HepG2 (cell line): ENCODE data around the gene ZNF860. TPM values are rescaled to one million over a fixed set of nuclear protein-coding genes. Genes with fewer than 3 reads are reported as not detected.
A peak's percentile ranks its signal among the peaks of the same experiment; 100 is the strongest.

ENCODE experiments used
- ATAC-seq: fragments of 200-7000 bp; cut with Tn5 transposase; 3 replicates; pipeline ENCODE4 v1.9.1; 2020; ENCODE audit warnings: mild to moderate bottlenecking, moderate library complexity
- Bru-seq: library from RNA; stranded (reverse); fragments of 400-500 nt; gene quantifications from one replicate; lab custom pipeline; 2021; lab: Mats Ljungman, UMichigan
- BruChase-seq, 2 experiments: library from RNA; stranded (reverse); fragments of 400-500 nt; gene quantifications; one replicate each; lab custom pipeline; 2021; lab: Mats Ljungman, UMichigan
- BruUV-seq: library from RNA; stranded (reverse); fragments of 400-500 nt; replicated peaks from 2 replicates; lab custom pipeline; 2021; lab: Mats Ljungman, UMichigan
- CTCF ChIA-PET: fragments of 300-600 bp; formaldehyde crosslinking; extraction: SDS; loops from one replicate; lab custom pipeline; 2021; ENCODE audit warnings: low total read pairs, inconsistent platforms, low intra/inter-chr PET ratio; lab: Yijun Ruan, JAX
- POLR2A ChIA-PET: fragments of 350-600 bp; sonication (Branson Sonifier 250); formaldehyde crosslinking; loops from one replicate; lab custom pipeline; 2020; ENCODE audit warnings: antibody characterized with exemption, inconsistent platforms; lab: Yijun Ruan, JAX
- DNase-seq: peaks from one replicate; pipeline ENCODE4 v3.0.0-alpha.2; 2015; ENCODE audit warnings: low spot score
- FAIRE-seq: peaks from 3 replicates; lab custom pipeline; 2011; peaks lifted over from hg19 to GRCh38; lab: Jason Lieb, UNC
- H2AFZ ChIP-seq: one replicate; pipeline ENCODE4 v1.6.1; 2011; ENCODE audit warnings: low read length, inconsistent platforms
- H3K27ac ChIP-seq: fragments of 300-600 bp; 3 replicates; pipeline ENCODE4 v1.8.0; 2011; ENCODE audit warnings: mixed run types, mild to moderate bottlenecking, mixed read lengths, low read length, inconsistent platforms; ENCODE audit not compliant: insufficient read depth; ENCODE audit errors: extremely low read length
- H3K27me3 ChIP-seq, 2 experiments: fragments of 200-600 bp in 1 of 2; 2 replicates in 1 of 2; 3 replicates in 1 of 2; pipeline versions ENCODE4 v1.6.0 to v1.8.0; 2011; ENCODE audit warnings: low read length in 2 of 2, mild to moderate bottlenecking in 2 of 2, moderate library complexity in 2 of 2, inconsistent platforms in 1 of 2; ENCODE audit not compliant: insufficient read depth in 2 of 2, control insufficient read depth in 1 of 2
- H3K36me3 ChIP-seq, 2 experiments: fragments of 200-600 bp in 1 of 2; replicated peaks in 1 of 2; 2 replicates in 1 of 2; 3 replicates in 1 of 2; pipeline versions ENCODE4 v1.5.1 to v1.8.0; 2011; ENCODE audit warnings: low read length in 2 of 2, inconsistent platforms in 1 of 2; ENCODE audit not compliant: insufficient read depth in 2 of 2, control insufficient read depth in 1 of 2
- H3K4me1 ChIP-seq: 2 replicates; pipeline ENCODE4 v1.5.1; 2012; ENCODE audit warnings: low read length, inconsistent platforms; ENCODE audit not compliant: insufficient read depth
- H3K4me2 ChIP-seq: 2 replicates; pipeline ENCODE4 v1.6.0; 2011; ENCODE audit warnings: low read depth, low read length, inconsistent platforms
- H3K4me3 ChIP-seq, 3 experiments: fragments of 200-600 bp in 1 of 3; sonication (generic), shearing (Covaris generic) in 1 of 3; replicated peaks in 1 of 3; 2 replicates each; pipeline ENCODE4 v1.5.1; 2011 to 2016; ENCODE audit warnings: low read length in 3 of 3, inconsistent platforms in 2 of 3, low read depth in 2 of 3, mild to moderate bottlenecking in 2 of 3, control low read depth in 1 of 3, mixed read lengths in 1 of 3; ENCODE audit not compliant: insufficient read depth in 1 of 3
- H3K79me2 ChIP-seq: one replicate; pipeline ENCODE4 v1.6.1; 2011; ENCODE audit warnings: low read length, inconsistent platforms; ENCODE audit not compliant: insufficient read depth
- H3K9ac ChIP-seq: 2 replicates; pipeline ENCODE4 v1.6.0; 2011; ENCODE audit warnings: mild to moderate bottlenecking, low read depth, low read length, inconsistent platforms; ENCODE audit not compliant: insufficient read depth
- H3K9me3 ChIP-seq: 2 replicates; pipeline ENCODE4 v1.5.1; 2012; ENCODE audit warnings: mild to moderate bottlenecking, low read length
- H4K20me1 ChIP-seq: 2 replicates; pipeline ENCODE4 v1.6.0; 2011; ENCODE audit warnings: inconsistent platforms, mild to moderate bottlenecking, low read length, moderate library complexity; ENCODE audit not compliant: insufficient read depth
- CSRNP1 ChIP-seq: sonication (generic); formaldehyde crosslinking; IDR thresholded peaks from 2 replicates; pipeline ENCODE4 v1.8.1; 2023; ENCODE audit warnings: mild to moderate bottlenecking, missing genetic modification reagents
- JDP2 ChIP-seq: sonication (generic); formaldehyde crosslinking; IDR thresholded peaks from 2 replicates; pipeline ENCODE4 v1.8.1; 2022; ENCODE audit warnings: missing genetic modification reagents, borderline replicate concordance
- ZBTB37 ChIP-seq: sonication (generic); formaldehyde crosslinking; IDR thresholded peaks from 2 replicates; pipeline ENCODE4 v1.4.0; 2020; ENCODE audit warnings: mild to moderate bottlenecking, missing genetic modification reagents
- ZBTB7B ChIP-seq: sonication (generic); formaldehyde crosslinking; IDR thresholded peaks from 2 replicates; pipeline ENCODE4 v1.4.0; 2020; ENCODE audit warnings: missing genetic modification reagents
- ZNF274 ChIP-seq: sonication (generic); formaldehyde crosslinking; IDR thresholded peaks from 2 replicates; pipeline ENCODE4 v1.5.1; 2020; ENCODE audit warnings: mild to moderate bottlenecking, missing genetic modification reagents
- ZNF564 ChIP-seq: sonication (generic); formaldehyde crosslinking; IDR thresholded peaks from 2 replicates; pipeline ENCODE4 v1.8.1; 2023; ENCODE audit warnings: mild to moderate bottlenecking, missing genetic modification reagents
- WGBS: methylation state at CpG from one replicate; pipeline ENCODE4 v1.1.6; 2017; ENCODE audit warnings: low lambda C conversion rate; 5-methylcytosine and 5-hydroxymethylcytosine counted together
- in situ Hi-C: cut with HindIII; loops from 2 replicates; pipeline ENCODE4 v1.10.0; 2017; ENCODE audit warnings: low pct_unique_long_range_greater_than_20kb; ENCODE audit not compliant: extremely low pct_ligation_motif_present
- intact Hi-C: fragments of 100-400 bp; cut with micrococcal nuclease; formaldehyde crosslinking; loops from one replicate; pipeline ENCODE4 v1.10.0; 2022; ENCODE audit not compliant: unreplicated experiment
- long read RNA-seq, 2 experiments: library from RNA in 1 of 2; library from polyadenylated mRNA in 1 of 2; stranded (forward) in 1 of 2; unstranded in 1 of 2; transcript quantifications; one replicate each; pipeline ENCODE4 v2.0.0, GENCODE V29; 2019 to 2022
- polyA minus RNA-seq, 3 experiments: library from RNA; depleted of rRNA, polyadenylated mRNA; stranded (reverse); fragments of >200 nt; gene quantifications; 2 replicates each; pipeline ENCODE4 v1.2.3, GENCODE V29; 2011; ENCODE audit warnings: low replicate concordance in 1 of 3
- polyA plus RNA-seq, 8 experiments: library from polyadenylated mRNA; depleted of rRNA in 3 of 8; stranded (reverse) in 7 of 8; unstranded in 1 of 8; fragments of >200 nt; fragmentation: Illumina TruSeq in 4 of 8; extraction: Trizol in 4 of 8; gene quantifications; 2 replicates each; pipeline versions ENCODE4 v1.2.1 to v1.2.3, GENCODE V29; 2011 to 2016; ENCODE audit warnings: low read depth in 4 of 8, missing spikeins in 1 of 8, mixed read lengths in 1 of 8; ENCODE audit not compliant: insufficient read depth in 1 of 8
- total RNA-seq, 5 experiments: library from RNA; depleted of rRNA; stranded (reverse); fragments of >200 nt; fragmentation: Illumina TruSeq; extraction: Trizol; gene quantifications; 2 replicates each; pipeline ENCODE4 v1.2.3, GENCODE V29; 2016; ENCODE audit warnings: low read depth in 1 of 5
- TF ChIP-seq, protein P1 (sequence below): sonication (generic); formaldehyde crosslinking; IDR thresholded peaks from 2 replicates; pipeline ENCODE4 v1.4.0; 2020; ENCODE audit warnings: missing genetic modification reagents
- TF ChIP-seq, protein P2 (sequence below), 2 experiments: sonication (generic) in 1 of 2; formaldehyde crosslinking in 1 of 2; IDR thresholded peaks; 2 replicates each; pipeline versions ENCODE4 v1.4.0 to v1.6.1; 2018 to 2020; ENCODE audit warnings: missing genetic modification reagents in 2 of 2, borderline replicate concordance in 1 of 2, low read depth in 1 of 2, mild to moderate bottlenecking in 1 of 2, missing biosample characterization in 1 of 2

ZNF860 gene
- total RNA-seq (2016; rRNA removed; fragmentation: Illumina TruSeq; extraction: Trizol) (0.55 and 0.66 TPM in 2 replicates), polyA plus RNA-seq (2011; rRNA removed) (0.51 and 0.73 TPM in 2 replicates), polyA minus RNA-seq (2011; rRNA and poly(A)+ RNA removed; ENCODE audit: low replicate concordance) (2.4 and 7.7 TPM in 2 replicates), Bru-seq, nascent RNA (percentile 48 among the genes with signal in this experiment), BruChase-seq, experiment 1, labeled RNA remaining after a 6-hour chase (percentile 40 among the genes with signal in this experiment), BruChase-seq, experiment 2, labeled RNA remaining after a 2-hour chase (percentile 45 among the genes with signal in this experiment)
- total RNA-seq (2016; cell fraction: cytosol; rRNA removed; fragmentation: Illumina TruSeq; extraction: Trizol; ENCODE audit: low read depth): not detected in 2 replicates
- total RNA-seq (2016; cell fraction: insoluble cytoplasmic fraction; rRNA removed; fragmentation: Illumina TruSeq; extraction: Trizol): 0.54 TPM in 2 replicates
- total RNA-seq (2016; cell fraction: membrane; rRNA removed; fragmentation: Illumina TruSeq; extraction: Trizol): 0.28 and 0.53 TPM in 2 replicates
- 0.63 and 1.2 TPM in 2 replicates for total RNA-seq (2016; cell fraction: nucleus; rRNA removed; fragmentation: Illumina TruSeq; extraction: Trizol)
- polyA plus RNA-seq (2011; cell fraction: cytosol; rRNA removed): 0.31 and 0.36 TPM in 2 replicates
- polyA plus RNA-seq (2011; cell fraction: nucleus; rRNA removed): 0.37 and 0.59 TPM in 2 replicates
- 0.23 and 0.52 TPM in 2 replicates for polyA plus RNA-seq (2012)
- polyA plus RNA-seq (2016; cell fraction: cytosol; fragmentation: Illumina TruSeq; extraction: Trizol; ENCODE audit: low read depth): not detected in 2 replicates
- 0.76 and 0.84 TPM in 2 replicates for polyA plus RNA-seq (2016; cell fraction: insoluble cytoplasmic fraction; fragmentation: Illumina TruSeq; extraction: Trizol; ENCODE audit: low read depth)
- 0.13 and 0.15 TPM in 2 replicates for polyA plus RNA-seq (2016; cell fraction: membrane; fragmentation: Illumina TruSeq; extraction: Trizol; ENCODE audit: low read depth)
- 0.71 and 1.2 TPM in 2 replicates for polyA plus RNA-seq (2016; cell fraction: nucleus; fragmentation: Illumina TruSeq; extraction: Trizol; ENCODE audit: insufficient read depth, low read depth)
- polyA minus RNA-seq (2011; cell fraction: cytosol; rRNA and poly(A)+ RNA removed): 0.53 TPM in 1 of 2 replicates, not detected in the other
- polyA minus RNA-seq (2011; cell fraction: nucleus; rRNA and poly(A)+ RNA removed): 2.4 and 3.1 TPM in 2 replicates
- long read RNA-seq, experiment 1: 0 reads
- long read RNA-seq, experiment 2, partial matches to known transcripts: 0 of 1 reads
- long read RNA-seq, experiment 2, other reads (novel, unspliced or antisense): 0 of 1 reads

DNA sequence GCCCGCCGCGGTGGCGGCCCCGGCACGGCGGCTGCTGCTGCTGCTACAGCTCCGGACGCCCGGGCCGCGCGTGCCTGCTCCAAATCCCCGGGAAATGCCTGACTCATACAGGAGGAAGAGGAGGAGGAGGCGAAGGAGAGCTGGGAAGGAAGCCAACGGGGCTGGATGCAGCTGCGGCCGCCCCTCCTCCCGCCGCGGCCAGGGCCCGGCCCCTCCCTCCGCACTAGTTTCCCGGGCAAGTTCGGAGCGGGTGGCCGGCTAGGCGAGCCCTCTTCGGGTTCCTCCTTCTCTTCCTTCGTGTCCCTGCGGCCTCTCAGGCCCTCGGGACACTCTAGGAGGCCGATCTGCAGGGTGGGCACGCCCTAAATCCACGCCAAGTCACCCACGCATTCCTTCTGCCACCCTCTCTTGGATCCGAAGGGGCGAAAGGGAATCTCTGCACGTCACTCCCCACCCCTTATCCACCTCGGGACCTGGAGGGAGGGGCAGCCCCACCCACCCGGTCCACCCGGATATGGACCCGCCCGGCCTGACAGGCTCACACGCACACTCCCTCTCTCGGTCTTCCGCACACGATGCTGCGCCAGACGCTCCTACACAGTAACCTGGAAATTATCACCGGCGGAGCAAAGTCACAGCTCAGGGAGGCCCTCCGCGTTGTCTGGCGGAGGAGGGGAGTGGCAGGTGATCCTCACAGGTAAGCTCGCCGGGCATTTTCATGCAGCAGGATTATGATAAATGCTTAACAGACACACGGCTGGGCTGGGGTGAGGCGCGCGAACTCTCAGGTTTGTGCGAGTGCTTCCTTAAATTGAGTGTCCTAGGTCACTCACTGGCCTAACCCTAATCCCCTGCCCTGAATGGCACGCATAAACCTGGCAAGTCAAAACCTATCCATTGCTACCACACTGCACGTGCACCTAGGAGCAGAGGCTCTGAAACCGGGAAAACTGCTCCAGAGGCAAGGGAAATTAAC, at the start of gene ZNF860, which contains the start of gene OSBPL10:
ZNF860 (plus strand) TSS at position 545 of the 976 bp plus-strand sequence. CDS start 7,330 bp downstream, outside the sequence.
OSBPL10 (minus strand) TSS at position 57 of the 976 bp plus-strand sequence. CDS start 83 bp downstream, outside the sequence.
- peak; percentile 71 for FAIRE-seq
- Histone ChIP-seq H4K20me1 (no peaks in the 10 kb centered on the region), H3K9ac (peak within 1 kb of the TSS; percentile 77), H2AFZ (peak within 1 kb of the TSS; percentile 9), H3K79me2 (peaks cover 33% of the 10 kb centered on the region), H3K36me3 (0 out of 5 replicates have a peak, but pooled peaks cover 0 to 2% of the 10 kb centered on the region in 2 experiments), H3K9me3 (no peaks in the 10 kb centered on the region), H3K4me1 (peaks cover 46% of the 10 kb centered on the region), H3K4me3 (peak within 1 kb of the TSS; percentile 84 to 92 (median 88)), H3K27me3 (no peaks in the 10 kb centered on the region; a peak in 1 of 5 replicates), H3K4me2 (peak within 1 kb of the TSS; percentile 83), H3K27ac (peak within 1 kb of the TSS; percentile 53)
- DNase-seq: peak; percentile 73
- 4% methylated on average over 24 of the region's 65 CpGs for WGBS
- intact Hi-C loops (loop anchor here (5.0 kb wide), 1 partner anchor 134 kb away; no protein-coding TSS in a partner anchor), in situ Hi-C loops (no loop called here)
- ChIA-PET POLR2A (interaction anchor here (1.0 to 1.5 kb wide), 3 partner anchors 11 to 20 kb away, joined by 3 to 6 read pairs (median 3); no protein-coding TSS in a partner anchor), CTCF (no interaction called here)
- BruUV-seq: no TSS peak
- peak; percentile 75 for ATAC-seq
- 0 out of 2 replicates have a peak, but pooled peaks have one; percentile 24 for TF ChIP-seq ZBTB7B (CRISPR knock-in tag)
- TF ChIP-seq ZBTB37 (CRISPR knock-in tag): no peak
- TF ChIP-seq JDP2: no peak
- TF ChIP-seq ZNF274 (CRISPR knock-in tag): no peak
- TF ChIP-seq, protein P1, sequence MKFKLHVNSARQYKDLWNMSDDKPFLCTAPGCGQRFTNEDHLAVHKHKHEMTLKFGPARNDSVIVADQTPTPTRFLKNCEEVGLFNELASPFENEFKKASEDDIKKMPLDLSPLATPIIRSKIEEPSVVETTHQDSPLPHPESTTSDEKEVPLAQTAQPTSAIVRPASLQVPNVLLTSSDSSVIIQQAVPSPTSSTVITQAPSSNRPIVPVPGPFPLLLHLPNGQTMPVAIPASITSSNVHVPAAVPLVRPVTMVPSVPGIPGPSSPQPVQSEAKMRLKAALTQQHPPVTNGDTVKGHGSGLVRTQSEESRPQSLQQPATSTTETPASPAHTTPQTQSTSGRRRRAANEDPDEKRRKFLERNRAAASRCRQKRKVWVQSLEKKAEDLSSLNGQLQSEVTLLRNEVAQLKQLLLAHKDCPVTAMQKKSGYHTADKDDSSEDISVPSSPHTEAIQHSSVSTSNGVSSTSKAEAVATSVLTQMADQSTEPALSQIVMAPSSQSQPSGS (CRISPR knock-in tag): no peak
- TF ChIP-seq ZNF564 (CRISPR knock-in tag): no peak
- peak; percentile 65; the same call in 1 of the 2 replicates for TF ChIP-seq CSRNP1 (CRISPR knock-in tag)
- TF ChIP-seq, protein P2, sequence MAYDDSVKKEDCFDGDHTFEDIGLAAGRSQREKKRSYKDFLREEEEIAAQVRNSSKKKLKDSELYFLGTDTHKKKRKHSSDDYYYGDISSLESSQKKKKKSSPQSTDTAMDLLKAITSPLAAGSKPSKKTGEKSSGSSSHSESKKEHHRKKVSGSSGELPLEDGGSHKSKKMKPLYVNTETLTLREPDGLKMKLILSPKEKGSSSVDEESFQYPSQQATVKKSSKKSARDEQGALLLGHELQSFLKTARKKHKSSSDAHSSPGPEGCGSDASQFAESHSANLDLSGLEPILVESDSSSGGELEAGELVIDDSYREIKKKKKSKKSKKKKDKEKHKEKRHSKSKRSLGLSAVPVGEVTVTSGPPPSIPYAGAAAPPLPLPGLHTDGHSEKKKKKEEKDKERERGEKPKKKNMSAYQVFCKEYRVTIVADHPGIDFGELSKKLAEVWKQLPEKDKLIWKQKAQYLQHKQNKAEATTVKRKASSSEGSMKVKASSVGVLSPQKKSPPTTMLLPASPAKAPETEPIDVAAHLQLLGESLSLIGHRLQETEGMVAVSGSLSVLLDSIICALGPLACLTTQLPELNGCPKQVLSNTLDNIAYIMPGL (CRISPR knock-in tag; IDR thresholded peaks at IDR 0.05; ENCODE audit: borderline replicate concordance in 1 of 2, low read depth in 1 of 2): 0 out of 4 replicates have a peak, but pooled peaks of 1 of the 2 experiments have one; percentile 42
